ENCODE results near the gene CDT1.
"Not testable (repeated sequence)": the region's sequence is repeated elsewhere in the genome, so short reads cannot be mapped to it uniquely, and the experiment has no call there.

CDT1 gene

DNA sequence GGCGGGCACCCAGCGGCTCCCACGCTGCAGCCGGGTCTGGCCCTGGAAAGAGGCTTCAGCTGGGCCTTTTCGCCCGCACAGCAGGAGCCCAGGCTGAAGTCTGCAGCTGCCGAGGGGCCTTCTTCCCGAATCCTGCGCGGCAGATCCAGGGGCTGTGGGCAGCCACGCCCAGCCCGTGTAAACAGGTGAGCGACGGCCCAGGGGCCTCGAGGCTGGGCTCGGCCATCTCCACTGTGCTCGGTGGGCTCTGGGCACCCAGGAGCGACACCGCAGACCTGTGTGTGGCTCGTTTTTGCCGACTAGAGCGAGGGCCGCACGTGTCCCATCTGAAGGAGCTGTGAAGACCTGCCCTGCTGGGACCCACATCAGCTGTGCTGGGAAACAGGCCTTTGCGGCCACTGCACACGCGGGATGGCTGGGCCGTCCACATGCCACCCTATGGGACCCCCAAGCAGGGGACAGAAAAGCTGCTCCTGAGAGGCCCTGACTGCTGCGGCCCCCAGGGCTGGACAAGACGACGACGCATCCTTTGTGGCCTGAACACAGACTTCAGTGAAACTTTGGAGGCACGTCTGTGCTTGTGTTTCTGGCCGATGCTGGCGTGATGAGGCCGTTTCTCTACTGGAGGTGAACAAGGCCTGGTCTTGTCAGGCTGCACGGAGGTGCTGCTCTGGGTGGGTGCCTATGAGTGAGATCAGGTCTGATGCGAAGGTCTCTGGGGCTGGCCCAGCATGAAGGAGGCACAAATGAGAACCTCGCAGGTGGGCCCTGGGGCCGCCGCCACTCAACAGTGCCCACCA lies 13.3 kb downstream of the CDT1 start:
- no peak for DNase-seq (ENCODE audit: low read depth)

- no peak for DNase-seq (ENCODE audit: low read depth)
Observed at GRCh38 chr16:88817785-88818574, 14.4 kb downstream of the CDT1 start.

DNA sequence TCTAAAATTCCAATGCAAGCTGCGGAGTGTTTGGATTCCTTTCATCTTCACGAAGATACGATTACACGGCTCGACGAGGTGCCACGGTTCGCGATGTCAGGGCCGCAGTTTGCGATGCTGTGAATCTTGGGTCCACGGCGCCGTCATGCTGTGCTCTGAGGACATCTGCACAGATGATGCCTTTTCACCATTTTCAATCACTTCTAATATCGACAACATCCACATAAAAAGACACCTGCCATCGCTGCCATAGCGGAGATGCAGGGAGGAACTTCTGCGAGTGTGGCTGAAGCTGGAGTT lies 14.9 kb downstream of the CDT1 start:
- DNase-seq (ENCODE audit: low read depth), result no peak

DNA sequence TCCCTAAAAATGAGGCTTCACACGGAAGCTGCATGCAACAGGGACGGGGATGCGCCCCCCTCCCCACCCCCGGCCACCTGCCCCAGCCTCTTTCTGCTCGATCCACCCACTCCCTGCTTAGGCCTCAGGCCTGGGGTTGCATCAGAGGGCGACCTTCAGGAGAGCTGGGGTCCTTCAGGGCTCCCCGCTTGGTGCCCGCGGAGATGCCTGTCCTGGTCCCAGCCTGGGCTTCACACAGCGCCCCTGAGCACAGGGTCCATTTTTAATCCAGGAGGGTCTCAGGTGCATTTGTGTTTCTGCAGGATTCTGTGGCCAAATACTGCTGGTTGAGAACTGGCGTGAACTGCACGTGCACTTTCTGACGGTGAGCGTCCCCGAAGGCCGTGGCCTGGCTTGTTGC lies 15.5 kb downstream of the CDT1 start:
- no peak for DNase-seq (ENCODE audit: low read depth)

DNA sequence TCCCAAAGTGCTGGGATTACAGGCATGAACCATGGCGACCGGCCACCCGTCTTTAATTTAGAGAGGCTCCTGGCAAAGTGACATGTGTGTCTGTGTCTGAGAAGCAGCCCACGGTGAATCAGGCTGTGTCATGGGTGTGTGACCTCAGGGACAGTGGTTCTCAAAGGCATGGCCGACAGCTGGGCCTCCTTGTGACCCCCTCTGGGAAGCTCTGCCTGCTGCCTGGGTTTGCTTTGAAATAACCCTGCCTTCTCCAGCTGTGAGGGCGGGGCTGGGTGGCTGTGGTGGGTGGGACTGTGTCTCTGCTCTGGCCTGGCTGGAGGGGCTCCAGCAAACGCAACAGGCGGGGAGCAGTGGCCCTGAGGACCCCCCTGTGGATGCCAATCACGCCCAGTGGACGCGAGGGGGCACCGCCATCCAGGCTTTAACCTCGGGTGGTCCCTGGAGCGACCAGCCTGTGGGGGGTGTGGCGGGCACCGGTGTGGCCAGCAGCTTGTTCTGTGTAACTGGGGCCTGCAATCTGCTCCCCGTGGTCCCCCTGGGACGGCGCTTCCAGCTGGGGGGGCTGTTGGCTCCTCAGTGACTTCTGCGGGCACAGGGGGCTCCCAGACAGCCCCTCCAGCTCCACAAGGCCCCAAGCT lies 16.9 kb downstream of the CDT1 start:
- DNase-seq (ENCODE audit: low read depth), result no peak

- DNase-seq (ENCODE audit: low read depth), result no peak
Observed at GRCh38 chr16:88821168-88821850, 17.7 kb downstream of the CDT1 start.

- DNase-seq (ENCODE audit: low read depth), result no peak
Observed at GRCh38 chr16:88822281-88823040, 18.9 kb downstream of the CDT1 start.

- not testable (repeated sequence) for DNase-seq (ENCODE audit: low read depth)
Observed at GRCh38 chr16:88823646-88824045, 20.1 kb downstream of the CDT1 start.

GRCh38 chr16:88824256-88825077 lies 20.9 kb downstream of the CDT1 start:
- DNase-seq (ENCODE audit: low read depth), result no peak

DNA sequence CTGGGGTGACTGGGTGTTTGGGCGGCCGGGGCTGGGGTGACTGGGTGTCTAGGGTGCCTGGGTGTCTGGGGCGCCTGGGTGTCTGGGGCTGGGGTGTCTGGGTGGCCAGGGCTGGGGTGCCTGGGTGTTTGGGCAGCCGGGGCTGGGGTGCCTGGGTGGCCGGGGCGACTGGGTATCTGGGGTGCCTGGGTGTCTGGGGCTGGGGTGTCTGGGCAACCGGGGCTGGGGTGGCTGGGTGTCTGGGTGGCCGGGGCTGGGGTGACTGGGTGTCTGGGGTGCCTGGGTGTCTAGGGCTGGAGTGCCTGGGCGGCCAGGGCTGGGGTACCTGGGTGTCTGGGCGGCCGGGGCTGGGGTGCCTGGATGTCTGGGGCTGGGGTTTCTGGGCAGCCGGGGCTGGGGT lies 21.6 kb downstream of the CDT1 start:
- DNase-seq (ENCODE audit: low read depth), result no peak

GRCh38 chr16:88826070-88826840 lies 22.7 kb downstream of the CDT1 start:
- no peak for DNase-seq (ENCODE audit: low read depth)

DNA sequence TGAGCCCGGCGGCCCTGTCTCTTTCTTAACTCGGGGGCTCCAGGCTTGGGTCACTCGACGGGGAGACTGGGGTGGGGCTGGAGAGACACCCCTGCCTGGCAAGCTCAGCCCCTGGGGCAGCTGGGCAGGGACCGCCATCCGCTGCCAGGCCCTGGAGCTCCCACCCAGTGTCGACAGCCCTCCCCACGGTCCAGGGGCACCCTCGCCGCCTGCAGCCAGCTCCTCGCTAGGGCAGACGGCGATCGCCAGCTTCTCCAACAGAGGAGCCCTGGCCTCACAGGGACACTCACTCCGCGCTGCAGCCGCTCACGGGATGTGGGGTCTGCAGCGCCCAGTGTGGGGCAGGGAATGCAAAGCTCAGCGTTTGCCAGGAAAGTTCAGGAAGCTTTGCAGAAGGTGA lies 24.1 kb downstream of the CDT1 start:
- no peak for DNase-seq (ENCODE audit: low read depth)

DNA sequence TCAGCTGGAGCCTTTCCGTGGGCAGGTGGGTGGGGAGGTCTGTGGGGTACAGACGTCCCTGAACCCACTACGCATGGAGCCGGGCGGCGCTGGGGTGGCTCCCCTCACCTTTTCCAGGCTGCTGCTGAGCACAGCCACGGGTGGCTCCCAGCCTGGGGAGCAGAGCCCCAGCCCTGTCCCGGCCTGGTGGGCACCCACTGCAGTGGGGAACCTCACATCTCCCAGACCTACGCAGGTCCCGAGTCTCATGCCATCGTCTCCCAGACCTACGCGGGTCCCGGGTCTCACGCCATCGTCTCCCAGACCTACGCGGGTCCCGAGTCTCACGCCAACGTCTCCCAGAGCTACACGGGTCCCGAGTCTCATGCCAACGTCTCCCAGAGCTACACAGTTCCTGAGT lies 25.1 kb downstream of the CDT1 start:
- no peak for DNase-seq (ENCODE audit: low read depth)

DNA sequence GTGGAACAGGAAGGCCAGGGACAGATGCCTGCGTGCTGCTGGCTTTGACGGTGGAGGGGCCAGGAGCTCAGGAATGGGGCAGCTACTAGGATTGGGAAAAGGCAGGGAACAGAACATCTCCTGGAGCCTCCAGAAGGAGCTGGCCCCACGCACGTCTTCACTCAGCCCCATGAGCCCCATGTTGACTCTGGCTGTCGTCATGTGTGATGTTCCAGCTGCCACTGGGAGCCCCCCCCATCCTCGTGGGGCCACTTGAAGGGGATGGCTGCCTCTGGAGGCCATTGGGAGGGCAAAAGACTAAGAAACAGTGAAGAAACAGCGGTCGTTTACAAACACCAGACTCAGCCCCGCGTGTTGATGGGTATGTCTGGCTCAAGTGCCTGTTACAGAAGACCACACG lies 26.7 kb downstream of the CDT1 start:
- no peak for DNase-seq (ENCODE audit: low read depth)

- DNase-seq (ENCODE audit: low read depth), result no peak
Observed at GRCh38 chr16:88830783-88831182, 27.2 kb downstream of the CDT1 start.

DNA sequence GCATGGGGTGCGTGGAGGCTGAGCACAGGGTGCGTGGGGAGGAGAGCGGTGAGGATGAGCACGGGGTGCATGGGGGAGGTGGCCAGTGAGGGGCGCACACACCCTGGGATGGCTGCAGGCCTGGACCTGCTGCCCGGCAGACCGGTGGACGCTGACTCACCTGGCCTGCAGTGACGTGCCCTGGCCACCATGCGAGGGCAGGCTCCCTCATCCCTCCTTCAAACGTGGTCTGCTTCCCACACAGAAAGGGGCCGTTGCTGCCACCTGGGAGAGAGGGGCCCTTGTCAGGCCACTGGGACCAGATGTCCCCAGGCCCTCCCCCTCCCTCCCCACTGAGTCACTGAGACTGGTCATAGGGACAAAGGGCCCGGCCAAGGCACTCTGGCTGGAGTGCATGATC lies 28.2 kb downstream of the CDT1 start:
- DNase-seq (ENCODE audit: low read depth), result no peak

GRCh38 chr16:88833086-88833485 lies 29.5 kb downstream of the CDT1 start:
- no peak for DNase-seq (ENCODE audit: low read depth)

GRCh38 chr16:88834670-88835069 lies 31.1 kb downstream of the CDT1 start:
- no peak for DNase-seq (ENCODE audit: low read depth)

DNA sequence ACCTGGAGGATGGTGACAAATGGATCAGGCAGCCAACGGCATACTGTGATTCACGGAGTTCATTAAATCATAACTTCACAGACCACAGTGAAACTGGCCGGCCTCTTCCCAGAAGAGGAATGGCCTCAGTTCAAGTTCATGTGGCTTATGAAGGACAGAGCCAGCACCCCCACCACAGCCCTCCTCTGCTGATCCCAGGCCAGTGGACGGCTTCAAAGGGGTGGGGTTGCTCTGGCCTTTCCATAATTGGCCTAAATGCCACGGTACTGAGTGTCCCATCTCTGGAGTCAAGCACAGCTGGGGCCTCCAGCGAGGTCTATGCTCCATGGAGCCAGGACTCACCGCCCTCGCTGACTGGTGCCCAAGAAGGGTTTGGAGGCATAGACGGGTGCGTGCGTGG lies 31.8 kb downstream of the CDT1 start:
- no peak for DNase-seq (ENCODE audit: low read depth)

DNA sequence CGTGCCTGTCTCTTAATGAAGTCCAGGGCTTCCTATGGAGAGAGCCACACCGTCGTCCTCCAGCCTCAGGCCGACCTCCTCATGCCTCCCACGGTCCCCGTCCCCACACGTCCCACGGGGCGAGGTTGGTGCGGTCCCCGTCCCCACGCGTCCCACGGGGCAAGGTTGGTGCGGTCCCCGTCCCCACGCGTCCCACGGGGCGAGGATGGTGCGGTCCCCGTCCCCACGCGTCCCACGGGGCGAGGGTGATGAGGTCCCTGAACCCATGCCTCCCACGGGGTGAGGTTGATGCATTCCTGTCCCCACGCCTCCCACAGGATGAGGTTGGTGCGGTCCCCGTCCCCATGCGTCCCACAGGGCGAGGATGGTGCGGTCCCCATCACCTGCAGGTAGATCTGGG lies 32.2 kb downstream of the CDT1 start:
- no peak for DNase-seq (ENCODE audit: low read depth)

All from activated T-helper 9 cell treated with anti-CD3 and anti-CD28 coated beads, Interleukin-2, amount 50 U/mL, for 16 hours (primary cell).